Type B pancreatic cell (in vitro differentiated cells): ENCODE data around the gene GRAMD2A. TPM values are rescaled to one million over a fixed set of nuclear protein-coding genes. Genes with fewer than 3 reads are reported as not detected.

Source experiments
- DNase-seq: peaks from one replicate; pipeline ENCODE4 v3.0.0; 2021; ENCODE audit warnings: mixed read lengths; ENCODE audit not compliant: unreplicated experiment; ENCODE audit errors: extremely low spot score
- H3K27ac Mint-ChIP-seq: 2 replicates; pipeline ENCODE4 v1.8.0; 2021; ENCODE audit warnings: mild to moderate bottlenecking, mixed read lengths
- H3K27me3 Mint-ChIP-seq: 2 replicates; pipeline ENCODE4 v1.8.0; 2021; ENCODE audit warnings: mixed read lengths
- H3K36me3 Mint-ChIP-seq: 2 replicates; pipeline ENCODE4 v1.8.0; 2021; ENCODE audit warnings: mixed read lengths
- H3K4me1 Mint-ChIP-seq: one replicate; pipeline ENCODE4 v1.8.0; 2021; ENCODE audit warnings: mixed read lengths; ENCODE audit not compliant: unreplicated experiment
- H3K4me3 Mint-ChIP-seq: 2 replicates; pipeline ENCODE4 v1.8.0; 2021; ENCODE audit warnings: mild to moderate bottlenecking, mixed read lengths
- H3K9me3 Mint-ChIP-seq: 2 replicates; pipeline ENCODE4 v1.8.0; 2021; ENCODE audit warnings: mixed read lengths
- CTCF ChIP-seq: fragments of 200-600 bp; sonication (generic); conservative IDR thresholded peaks from 2 replicates; pipeline ENCODE4 v1.5.0; 2021; ENCODE audit warnings: antibody characterized with exemption, mild to moderate bottlenecking
- total RNA-seq: library from RNA; stranded (reverse); gene quantifications from 2 replicates; pipeline ENCODE4 v1.2.1, GENCODE V29; 2021; ENCODE audit warnings: low replicate concordance

The GRAMD2A gene
- total RNA-seq, 1 donor from 2014 or later, result 6.0 TPM

GRCh38 chr15:72203507-72203837, 5.9 kb upstream of the GRAMD2A start:
- no peaks in the 10 kb centered on the region for H3K4me1 Mint-ChIP-seq
- H3K4me3 Mint-ChIP-seq, result no peak overlapping the region
- peaks cover 27% of the 10 kb centered on the region for H3K36me3 Mint-ChIP-seq
- H3K27me3 Mint-ChIP-seq, result no peaks in the 10 kb centered on the region
- no peak for TF ChIP-seq CTCF
- H3K9me3 Mint-ChIP-seq, result no peaks in the 10 kb centered on the region
- no peak overlapping the region for H3K27ac Mint-ChIP-seq
- no peak for DNase-seq

- no peak overlapping the region for H3K27ac Mint-ChIP-seq
- peaks cover 2% of the 10 kb centered on the region for H3K4me1 Mint-ChIP-seq
- no peak for DNase-seq
- H3K36me3 Mint-ChIP-seq, result peaks cover 24% of the 10 kb centered on the region
- H3K9me3 Mint-ChIP-seq, result no peaks in the 10 kb centered on the region
- no peak overlapping the region for H3K4me3 Mint-ChIP-seq
- peaks cover 2% of the 10 kb centered on the region for H3K27me3 Mint-ChIP-seq
- TF ChIP-seq CTCF, result no peak
These were observed 5.4 kb upstream of the GRAMD2A start for GRCh38 chr15:72202801-72203506.

GRCh38 chr15:72202302-72202701, 4.7 kb upstream of the GRAMD2A start:
- Mint-ChIP-seq H3K36me3 (peaks cover 24% of the 10 kb centered on the region), H3K27ac (no peak overlapping the region), H3K9me3 (no peaks in the 10 kb centered on the region), H3K4me3 (no peak overlapping the region), H3K4me1 (peaks cover 4% of the 10 kb centered on the region), H3K27me3 (peaks cover 6% of the 10 kb centered on the region)
- no peak for TF ChIP-seq CTCF
- no peak for DNase-seq

- no peak overlapping the region for H3K27ac Mint-ChIP-seq
- no peak for TF ChIP-seq CTCF
- H3K27me3 Mint-ChIP-seq, result peaks cover 14% of the 10 kb centered on the region
- peaks cover 4% of the 10 kb centered on the region for H3K4me1 Mint-ChIP-seq
- no peak for DNase-seq
- no peaks in the 10 kb centered on the region for H3K9me3 Mint-ChIP-seq
- H3K4me3 Mint-ChIP-seq, result no peak overlapping the region
- H3K36me3 Mint-ChIP-seq, result peaks cover 18% of the 10 kb centered on the region
These were observed 3.9 kb upstream of the GRAMD2A start for GRCh38 chr15:72201391-72201921.

- Mint-ChIP-seq H3K27ac (no peak overlapping the region), H3K36me3 (peaks cover 18% of the 10 kb centered on the region), H3K4me3 (no peak overlapping the region), H3K9me3 (no peaks in the 10 kb centered on the region), H3K27me3 (peaks cover 22% of the 10 kb centered on the region), H3K4me1 (peaks cover 4% of the 10 kb centered on the region)
- DNase-seq, result no peak
- TF ChIP-seq CTCF, result no peak
These were observed 3.0 kb upstream of the GRAMD2A start for GRCh38 chr15:72200395-72201237.
